ENCODE results near the gene TPRA1.

The TPRA1 gene

GRCh38 chr3:127590282-127590592 lies 296 bp downstream of the TPRA1 start:
- DNase-seq (ENCODE audit: low spot score) = no peak

- DNase-seq (ENCODE audit: low spot score) = no peak
These were observed 792 bp downstream of the TPRA1 start for GRCh38 chr3:127589600-127590281.

GRCh38 chr3:127588806-127589577 lies 1.5 kb downstream of the TPRA1 start:
- DNase-seq (ENCODE audit: low spot score) = peak; percentile 96

- DNase-seq (ENCODE audit: low spot score) = no peak
These were observed 2.7 kb downstream of the TPRA1 start for GRCh38 chr3:127587876-127588275.

- DNase-seq (ENCODE audit: low spot score) = no peak
These were observed 4.6 kb downstream of the TPRA1 start for GRCh38 chr3:127585813-127586413.

GRCh38 chr3:127585163-127585812 lies 5.2 kb downstream of the TPRA1 start:
- DNase-seq (ENCODE audit: low spot score) = peak; percentile 16

GRCh38 chr3:127584734-127585133 lies 5.8 kb downstream of the TPRA1 start:
- no peak for DNase-seq (ENCODE audit: low spot score)

GRCh38 chr3:127580327-127581060 lies 10.0 kb downstream of the TPRA1 start:
- no peak for DNase-seq (ENCODE audit: low spot score)

GRCh38 chr3:127578802-127579201 lies 11.7 kb downstream of the TPRA1 start:
- no peak for DNase-seq (ENCODE audit: low spot score)

- no peak for DNase-seq (ENCODE audit: low spot score)
These were observed 12.4 kb downstream of the TPRA1 start for GRCh38 chr3:127578168-127578567.

GRCh38 chr3:127577448-127577847 lies 13.1 kb downstream of the TPRA1 start:
- DNase-seq (ENCODE audit: low spot score) = no peak

GRCh38 chr3:127574880-127575878 lies 15.4 kb downstream of the TPRA1 start:
- peak; percentile 91 for DNase-seq (ENCODE audit: low spot score)

GRCh38 chr3:127573912-127574311 lies 16.6 kb downstream of the TPRA1 start:
- no peak for DNase-seq (ENCODE audit: low spot score)

GRCh38 chr3:127573401-127573800 lies 17.1 kb downstream of the TPRA1 start:
- DNase-seq (ENCODE audit: low spot score) = no peak

- no peak for DNase-seq (ENCODE audit: low spot score)
These were observed 17.8 kb downstream of the TPRA1 start for GRCh38 chr3:127572735-127573134.

- no peak for DNase-seq (ENCODE audit: low spot score)
These were observed 18.3 kb downstream of the TPRA1 start for GRCh38 chr3:127572186-127572585.

GRCh38 chr3:127570520-127570919 lies 20.0 kb downstream of the TPRA1 start:
- DNase-seq (ENCODE audit: low spot score) = no peak

- no peak for DNase-seq (ENCODE audit: low spot score)
These were observed 21.4 kb downstream of the TPRA1 start for GRCh38 chr3:127569160-127569559.

- DNase-seq (ENCODE audit: low spot score) = no peak
These were observed 21.9 kb downstream of the TPRA1 start for GRCh38 chr3:127568586-127568985.

GRCh38 chr3:127566833-127567232 lies 23.7 kb downstream of the TPRA1 start:
- DNase-seq (ENCODE audit: low spot score) = no peak

GRCh38 chr3:127565711-127566110 lies 24.8 kb downstream of the TPRA1 start:
- DNase-seq (ENCODE audit: low spot score) = peak; percentile 34

Data from kidney tubule cell (primary cell).